Measurements from ENCODE around the gene NUDT8.
A peak's percentile ranks its signal among the peaks of the same experiment; 100 is the strongest.
"Not testable (repeated sequence)": the region's sequence is repeated elsewhere in the genome, so short reads cannot be mapped to it uniquely, and the experiment has no call there.

Gene NUDT8

GRCh38 chr11:67641338-67642172 is 11.8 kb upstream of the NUDT8 start:
- DNase-seq (ENCODE audit: low read depth) = no peak

- no peak for DNase-seq (ENCODE audit: low read depth)
Observed at GRCh38 chr11:67640758-67641337, 11.1 kb upstream of the NUDT8 start.

- peak; percentile 47 for DNase-seq (ENCODE audit: low read depth)
Observed at GRCh38 chr11:67640021-67640757, 10.5 kb upstream of the NUDT8 start.

- DNase-seq (ENCODE audit: low read depth) = no peak
Observed at GRCh38 chr11:67639438-67639859, 9.7 kb upstream of the NUDT8 start, which contains the start of gene TBX10. Gene TBX10 (minus strand): TSS chr11:67639763. CDS start chr11:67639472, 291 bp downstream.

- no peak for DNase-seq (ENCODE audit: low read depth)
Observed at GRCh38 chr11:67638535-67639437, 9.0 kb upstream of the NUDT8 start.

- DNase-seq (ENCODE audit: low read depth) = not testable (repeated sequence)
Observed at GRCh38 chr11:67637441-67637840, 7.7 kb upstream of the NUDT8 start.

GRCh38 chr11:67636962-67637361 is 7.2 kb upstream of the NUDT8 start:
- no peak for DNase-seq (ENCODE audit: low read depth)

- DNase-seq (ENCODE audit: low read depth) = no peak
Observed at GRCh38 chr11:67635231-67635521, 5.4 kb upstream of the NUDT8 start.

GRCh38 chr11:67634366-67635230 is 4.9 kb upstream of the NUDT8 start:
- DNase-seq (ENCODE audit: low read depth) = no peak

- DNase-seq (ENCODE audit: low read depth) = no peak
Observed at GRCh38 chr11:67633758-67634365, 4.1 kb upstream of the NUDT8 start.

GRCh38 chr11:67632982-67633755 is 3.4 kb upstream of the NUDT8 start:
- no peak for DNase-seq (ENCODE audit: low read depth)

- DNase-seq (ENCODE audit: low read depth) = no peak
Observed at GRCh38 chr11:67632175-67632981, 2.6 kb upstream of the NUDT8 start.

GRCh38 chr11:67631853-67632174 is 2.1 kb upstream of the NUDT8 start:
- no peak for DNase-seq (ENCODE audit: low read depth)

GRCh38 chr11:67631411-67631810 is 1.7 kb upstream of the NUDT8 start:
- DNase-seq (ENCODE audit: low read depth) = no peak

GRCh38 chr11:67630943-67631331 is 1.2 kb upstream of the NUDT8 start:
- DNase-seq (ENCODE audit: low read depth) = no peak

GRCh38 chr11:67630228-67630942 is 648 bp upstream of the NUDT8 start:
- peak; percentile 95 for DNase-seq (ENCODE audit: low read depth)

GRCh38 chr11:67628710-67629385 is 889 bp downstream of the NUDT8 start:
- DNase-seq (ENCODE audit: low read depth) = no peak
